HG03139 (cell line): ENCODE results near the gene TCF7L1.

Source experiments
- ATAC-seq: cut with Tn5 transposase; IDR thresholded peaks from one replicate; pipeline ENCODE4 v1.9.1; 2021; ENCODE audit not compliant: unreplicated experiment

The TCF7L1 gene

GRCh38 chr2:85251070-85251616 lies 118.0 kb downstream of the TCF7L1 start:
- ATAC-seq, result no peak

- ATAC-seq, result no peak
These were observed 120.7 kb downstream of the TCF7L1 start for GRCh38 chr2:85253890-85254289.

GRCh38 chr2:85254540-85255300 lies 121.5 kb downstream of the TCF7L1 start:
- ATAC-seq, result no peak

GRCh38 chr2:85255456-85255812 lies 122.2 kb downstream of the TCF7L1 start:
- no peak for ATAC-seq

GRCh38 chr2:85255813-85256594 lies 122.8 kb downstream of the TCF7L1 start:
- no peak for ATAC-seq

- no peak for ATAC-seq
These were observed 124.3 kb downstream of the TCF7L1 start for GRCh38 chr2:85257359-85257969.

- ATAC-seq, result no peak
These were observed 124.9 kb downstream of the TCF7L1 start for GRCh38 chr2:85257970-85258605.

GRCh38 chr2:85259101-85259590 lies 126.0 kb downstream of the TCF7L1 start:
- no peak for ATAC-seq

GRCh38 chr2:85259879-85260278 lies 126.7 kb downstream of the TCF7L1 start:
- no peak for ATAC-seq

GRCh38 chr2:85263591-85263990 lies 130.4 kb downstream of the TCF7L1 start:
- no peak for ATAC-seq

- no peak for ATAC-seq
These were observed 131.3 kb downstream of the TCF7L1 start for GRCh38 chr2:85264471-85264870.

- ATAC-seq, result no peak
These were observed 132.1 kb downstream of the TCF7L1 start for GRCh38 chr2:85265304-85265703.

- no peak for ATAC-seq
These were observed 133.2 kb downstream of the TCF7L1 start for GRCh38 chr2:85266146-85267041.

GRCh38 chr2:85269959-85270358 lies 136.8 kb downstream of the TCF7L1 start:
- ATAC-seq, result no peak

GRCh38 chr2:85272357-85272756 lies 139.2 kb downstream of the TCF7L1 start:
- ATAC-seq, result no peak

GRCh38 chr2:85273738-85274731 lies 140.8 kb downstream of the TCF7L1 start:
- ATAC-seq, result no peak

- ATAC-seq, result no peak
These were observed 142.9 kb downstream of the TCF7L1 start for GRCh38 chr2:85275984-85276540.

- no peak for ATAC-seq
These were observed 143.5 kb downstream of the TCF7L1 start for GRCh38 chr2:85276571-85277118.
